GM06990 (cell line): ENCODE results near the gene CDRT15L2.
"Not testable (repeated sequence)": the region's sequence is repeated elsewhere in the genome, so short reads cannot be mapped to it uniquely, and the experiment has no call there.

ENCODE experiments used
- DNase-seq: peaks from one replicate; pipeline ENCODE4 v3.0.0-alpha.2; 2011; ENCODE audit not compliant: insufficient read length; ENCODE audit errors: extremely low read depth
- H3K27me3 ChIP-seq: replicated peaks from 2 replicates; pipeline ENCODE4 v1.6.0; 2011; ENCODE audit warnings: low read length; ENCODE audit not compliant: control insufficient read depth, insufficient read depth
- H3K36me3 ChIP-seq: 2 replicates; pipeline ENCODE4 v1.5.1; 2011; ENCODE audit warnings: low read length; ENCODE audit not compliant: control insufficient read depth, insufficient read depth
- H3K4me3 ChIP-seq: replicated peaks from 2 replicates; pipeline ENCODE4 v1.5.1; 2011; ENCODE audit warnings: low read depth, mild to moderate bottlenecking, control low read depth, low read length
- CTCF ChIP-seq: IDR thresholded peaks from 2 replicates; pipeline ENCODE4 v1.5.1; 2011; ENCODE audit warnings: low read length, control low read depth, mild to moderate bottlenecking, inconsistent platforms; ENCODE audit not compliant: insufficient read depth, poor library complexity, severe bottlenecking

The CDRT15L2 gene

GRCh38 chr17:20591040-20591439, 11.5 kb downstream of the CDRT15L2 start:
- H3K4me3 ChIP-seq, H3K27me3 ChIP-seq, H3K36me3 ChIP-seq, DNase-seq: not testable (repeated sequence)

- H3K4me3 ChIP-seq: not testable (repeated sequence)
Observed at GRCh38 chr17:20605568-20605967, 26.0 kb downstream of the CDRT15L2 start.

GRCh38 chr17:20609490-20609889, 30.0 kb downstream of the CDRT15L2 start:
- not testable (repeated sequence) for DNase-seq, H3K36me3 ChIP-seq, H3K27me3 ChIP-seq, H3K4me3 ChIP-seq

More at GRCh38 chr17:20605568-20605967, 26.0 kb downstream of the CDRT15L2 start:
- not testable (repeated sequence) for DNase-seq, H3K36me3 ChIP-seq, H3K27me3 ChIP-seq

- TF ChIP-seq CTCF: no peak
- no peak for DNase-seq
- no peaks in the 10 kb centered on the region; the same call in 1 of the 2 replicates for H3K27me3 ChIP-seq
- no peaks in the 10 kb centered on the region for H3K36me3 ChIP-seq
- H3K4me3 ChIP-seq: no peak overlapping the region
Observed at GRCh38 chr17:20611309-20611708, 31.8 kb downstream of the CDRT15L2 start.

GRCh38 chr17:20612635-20613034, 33.1 kb downstream of the CDRT15L2 start:
- Histone ChIP-seq H3K36me3 (no peaks in the 10 kb centered on the region), H3K4me3 (no peak overlapping the region), H3K27me3 (no peaks in the 10 kb centered on the region; the same call in 1 of the 2 replicates)
- no peak for DNase-seq
- no peak for TF ChIP-seq CTCF

- TF ChIP-seq CTCF: no peak
- Histone ChIP-seq H3K27me3 (no peaks in the 10 kb centered on the region; the same call in 1 of the 2 replicates), H3K36me3 (no peaks in the 10 kb centered on the region), H3K4me3 (no peak overlapping the region)
- no peak for DNase-seq
Observed at GRCh38 chr17:20613248-20613647, 33.7 kb downstream of the CDRT15L2 start.

GRCh38 chr17:20613905-20614304, 34.4 kb downstream of the CDRT15L2 start:
- no peak for DNase-seq
- H3K36me3 ChIP-seq: no peaks in the 10 kb centered on the region
- H3K4me3 ChIP-seq: no peak overlapping the region
- no peak for TF ChIP-seq CTCF
- no peaks in the 10 kb centered on the region; the same call in 1 of the 2 replicates for H3K27me3 ChIP-seq

GRCh38 chr17:20615461-20615860, 35.9 kb downstream of the CDRT15L2 start:
- H3K4me3 ChIP-seq, H3K36me3 ChIP-seq, DNase-seq, H3K27me3 ChIP-seq: not testable (repeated sequence)
